Breast epithelium (tissue), 4 donors: ENCODE results near the gene FBXL13. TPM values are rescaled to one million over a fixed set of nuclear protein-coding genes. Genes with fewer than 3 reads are reported as not detected.

Experiments
- DNase-seq, 2 donors: peaks; one replicate each; pipeline ENCODE4 v3.0.0-alpha.2; 2019; ENCODE audit warnings: low spot score in 2 of 2
- H3K27ac ChIP-seq, 2 donors: fragments of 200-600 bp; sonication (generic) in 1 of 2; one replicate each; pipeline ENCODE4 v1.5.1; 2016 to 2019; ENCODE audit warnings: mild to moderate bottlenecking in 1 of 2
- H3K27me3 ChIP-seq, 2 donors: fragments of 200-600 bp; sonication (generic) in 1 of 2; one replicate each; pipeline versions ENCODE4 v1.5.1 to v1.6.0; 2017 to 2019; ENCODE audit warnings: control low read depth in 1 of 2, mild to moderate bottlenecking in 1 of 2
- H3K36me3 ChIP-seq: fragments of 200-600 bp; one replicate; pipeline ENCODE4 v1.5.1; 2019
- H3K4me1 ChIP-seq, 2 donors: fragments of 200-600 bp; sonication (generic); one replicate each; pipeline ENCODE4 v1.5.1; 2016 to 2019; ENCODE audit warnings: control low read depth in 1 of 2
- H3K4me3 ChIP-seq, 3 donors: fragments of 200-600 bp; sonication (generic); 1 replicate in 2 of 3; 2 replicates in 1 of 3; pipeline ENCODE4 v1.5.1; 2016 to 2019; ENCODE audit warnings: mild to moderate bottlenecking in 3 of 3, moderate library complexity in 2 of 3
- H3K9me3 ChIP-seq, 2 donors: fragments of 200-600 bp; sonication (generic) in 1 of 2; one replicate each; pipeline ENCODE4 v1.5.1; 2016 to 2019; ENCODE audit warnings: control low read depth in 1 of 2
- CTCF ChIP-seq, 3 donors: fragments of 450-650 bp; IDR thresholded peaks; one replicate each; pipeline ENCODE4 v1.5.1; 2016 to 2017; ENCODE audit warnings: antibody characterized with exemption in 3 of 3, mild to moderate bottlenecking in 3 of 3, moderate library complexity in 3 of 3
- POLR2A ChIP-seq: fragments of 450-650 bp; IDR thresholded peaks from one replicate; pipeline ENCODE4 v1.6.1; 2016; ENCODE audit warnings: antibody characterized with exemption, mild to moderate bottlenecking, moderate library complexity
- POLR2AphosphoS5 ChIP-seq, 3 donors: sonication (generic); formaldehyde crosslinking; IDR thresholded peaks; one replicate each; pipeline ENCODE4 v1.6.1; 2017; ENCODE audit warnings: antibody characterized with exemption in 3 of 3
- intact Hi-C: fragments of 100-400 bp; cut with DNase I; formaldehyde crosslinking; loops from one replicate; pipeline ENCODE4 v1.15.1; 2023; ENCODE audit warnings: low total_unique reads
- total RNA-seq, 3 donors: library from RNA; depleted of rRNA; stranded (reverse); fragments of >200 nt; gene quantifications; one replicate each; pipeline ENCODE4 v1.1.0, GENCODE V29; 2016

The FBXL13 gene
- total RNA-seq, 3 donors from 2014 or later, result 1.1 to 4.2 (median 3.3) TPM

GRCh38 chr7:102860351-102860811, 214.2 kb downstream of the FBXL13 start:
- intact Hi-C loops, result no loop called here
- Histone ChIP-seq H3K27me3 (no peaks in the 10 kb centered on the region), H3K9me3 (no peaks in the 10 kb centered on the region), H3K27ac (peak overlapping the region in 1 of 2 donors; percentile 67), H3K4me1 (no peaks in the 10 kb centered on the region), H3K4me3 (no peak overlapping the region), H3K36me3 (no peaks in the 10 kb centered on the region)
- TF ChIP-seq POLR2AphosphoS5 (IDR thresholded peaks at IDR 0.05), result no peak
- no peak for TF ChIP-seq POLR2A
- no peak for TF ChIP-seq CTCF (IDR thresholded peaks at IDR 0.05)
- DNase-seq, result no peak

DNA sequence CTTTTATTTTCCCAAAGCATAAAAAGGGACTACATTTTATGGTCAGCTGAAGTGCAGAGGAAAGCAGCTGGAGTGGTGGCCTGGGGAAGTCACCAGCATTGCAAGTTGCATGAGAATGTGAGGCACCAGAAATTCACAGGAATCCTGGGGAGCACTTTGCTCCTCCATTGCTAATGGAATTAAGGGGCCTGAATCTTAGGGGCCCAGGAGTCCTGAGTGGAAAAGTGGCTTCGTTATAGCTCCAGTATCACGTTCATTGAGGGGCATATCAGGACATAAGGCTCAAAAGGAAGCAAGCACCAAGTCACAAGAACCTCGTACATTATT, 214.8 kb downstream of the FBXL13 start:
- no peak overlapping the region for H3K4me3 ChIP-seq
- intact Hi-C loops, result no loop called here
- no peak for DNase-seq
- TF ChIP-seq POLR2AphosphoS5 (IDR thresholded peaks at IDR 0.05) (no peak), POLR2A (no peak), CTCF (IDR thresholded peaks at IDR 0.05) (no peak)
- H3K27ac ChIP-seq, result peak overlapping the region in 1 of 2 donors; percentile 67
- H3K4me1 ChIP-seq, result no peaks in the 10 kb centered on the region
- no peaks in the 10 kb centered on the region for H3K9me3 ChIP-seq
- no peaks in the 10 kb centered on the region for H3K36me3 ChIP-seq
- H3K27me3 ChIP-seq, result no peaks in the 10 kb centered on the region

DNA sequence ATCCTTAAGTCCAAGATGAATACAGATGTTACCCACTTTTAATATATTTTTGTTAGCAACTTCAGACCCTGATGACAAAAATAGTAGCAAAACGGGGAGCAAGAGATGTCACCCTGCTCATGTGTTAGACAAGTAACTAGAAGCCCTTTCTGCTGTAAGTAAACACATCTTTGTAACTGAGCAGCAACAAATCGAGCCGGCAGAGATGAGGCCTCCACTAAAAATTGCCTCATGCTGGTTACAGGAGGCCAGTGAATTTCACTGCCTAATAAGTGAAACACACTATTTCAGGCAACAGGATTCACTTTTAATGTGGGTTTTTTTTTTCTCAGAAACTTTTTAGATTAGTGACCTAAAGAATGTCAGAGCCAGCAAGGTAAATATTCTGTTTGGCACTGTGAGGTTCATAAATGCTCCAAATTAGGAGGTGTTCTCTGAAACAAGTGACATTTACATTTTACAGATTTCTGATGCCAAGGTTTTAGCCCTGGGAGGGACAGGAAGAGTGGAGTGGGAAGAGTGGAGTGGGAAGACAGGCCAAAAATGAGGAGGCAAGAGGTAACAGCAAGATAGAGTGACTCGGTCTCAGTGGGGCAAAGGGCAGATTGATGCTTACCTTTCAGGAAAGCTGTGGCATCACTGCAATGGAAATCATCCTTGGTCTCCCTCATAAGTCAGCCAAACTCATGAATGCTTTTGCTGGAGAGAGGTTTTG, 215.4 kb downstream of the FBXL13 start:
- no peaks in the 10 kb centered on the region for H3K9me3 ChIP-seq
- no peak for DNase-seq
- no peaks in the 10 kb centered on the region for H3K36me3 ChIP-seq
- no peaks in the 10 kb centered on the region for H3K27me3 ChIP-seq
- TF ChIP-seq POLR2AphosphoS5 (IDR thresholded peaks at IDR 0.05), result no peak
- no peak for TF ChIP-seq CTCF (IDR thresholded peaks at IDR 0.05)
- TF ChIP-seq POLR2A, result no peak
- peak overlapping the region; percentile 1 to 67 for H3K27ac ChIP-seq
- H3K4me1 ChIP-seq, result no peaks in the 10 kb centered on the region
- H3K4me3 ChIP-seq, result no peak overlapping the region
- intact Hi-C loops, result no loop called here

GRCh38 chr7:102856036-102856435, 218.6 kb downstream of the FBXL13 start:
- Histone ChIP-seq H3K9me3 (no peaks in the 10 kb centered on the region), H3K4me3 (no peak overlapping the region), H3K27me3 (no peaks in the 10 kb centered on the region), H3K27ac (no peak overlapping the region), H3K4me1 (no peaks in the 10 kb centered on the region), H3K36me3 (no peaks in the 10 kb centered on the region)
- intact Hi-C loops, result no loop called here
- no peak for DNase-seq
- TF ChIP-seq POLR2AphosphoS5 (IDR thresholded peaks at IDR 0.05) (no peak), POLR2A (no peak), CTCF (IDR thresholded peaks at IDR 0.05) (no peak)

- intact Hi-C loops, result no loop called here
- no peak for DNase-seq
- no peaks in the 10 kb centered on the region for H3K4me1 ChIP-seq
- H3K9me3 ChIP-seq, result no peaks in the 10 kb centered on the region
- H3K4me3 ChIP-seq, result no peak overlapping the region
- no peak for TF ChIP-seq POLR2A
- no peak for TF ChIP-seq POLR2AphosphoS5 (IDR thresholded peaks at IDR 0.05)
- TF ChIP-seq CTCF (IDR thresholded peaks at IDR 0.05), result no peak
- no peaks in the 10 kb centered on the region for H3K36me3 ChIP-seq
- no peaks in the 10 kb centered on the region for H3K27me3 ChIP-seq
- peak overlapping the region in 1 of 2 donors; percentile 45 for H3K27ac ChIP-seq
These were observed 225.1 kb downstream of the FBXL13 start for GRCh38 chr7:102849538-102849937.
